Lower leg skin (tissue), 4 donors: Measurements from ENCODE around the gene ZNF90. TPM values are rescaled to one million over a fixed set of nuclear protein-coding genes. Genes with fewer than 3 reads are reported as not detected.
"Not testable (repeated sequence)": the region's sequence is repeated elsewhere in the genome, so short reads cannot be mapped to it uniquely, and the experiment has no call there.

Source experiments
- DNase-seq, 2 donors: peaks; one replicate each; pipeline ENCODE4 v3.0.0-alpha.2; 2019; ENCODE audit warnings: low spot score in 2 of 2
- H3K4me3 ChIP-seq: fragments of 200-600 bp; sonication (generic); 2 replicates; pipeline ENCODE4 v1.5.1; 2017; ENCODE audit warnings: mild to moderate bottlenecking, low read depth; ENCODE audit not compliant: poor library complexity, severe bottlenecking
- CTCF ChIP-seq, 3 donors: fragments of 450-650 bp; IDR thresholded peaks; one replicate each; pipeline ENCODE4 v1.5.1; 2016; ENCODE audit warnings: antibody characterized with exemption in 3 of 3, mild to moderate bottlenecking in 3 of 3, moderate library complexity in 2 of 3
- POLR2A ChIP-seq, 2 donors: fragments of 450-650 bp; IDR thresholded peaks; one replicate each; pipeline ENCODE4 v1.6.1; 2016 to 2017; ENCODE audit warnings: antibody characterized with exemption in 2 of 2, mild to moderate bottlenecking in 1 of 2, moderate library complexity in 1 of 2
- WGBS, 2 donors: methylation state at CpG; one replicate each; pipeline ENCODE4 v1.1.5; 2018; 5-methylcytosine and 5-hydroxymethylcytosine counted together
- intact Hi-C: fragments of 100-400 bp; cut with DNase I; formaldehyde crosslinking; loops from one replicate; pipeline ENCODE4 v1.15.0; 2023; ENCODE audit warnings: low total_unique reads
- total RNA-seq, 4 donors: library from RNA; depleted of rRNA; stranded (reverse); fragments of >200 nt; gene quantifications; one replicate each; pipeline ENCODE4 v1.1.0, GENCODE V29; 2016

ZNF90 gene
- total RNA-seq, 4 donors from 2014 or later, result 1.6 to 5.5 (median 1.8) TPM

DNA sequence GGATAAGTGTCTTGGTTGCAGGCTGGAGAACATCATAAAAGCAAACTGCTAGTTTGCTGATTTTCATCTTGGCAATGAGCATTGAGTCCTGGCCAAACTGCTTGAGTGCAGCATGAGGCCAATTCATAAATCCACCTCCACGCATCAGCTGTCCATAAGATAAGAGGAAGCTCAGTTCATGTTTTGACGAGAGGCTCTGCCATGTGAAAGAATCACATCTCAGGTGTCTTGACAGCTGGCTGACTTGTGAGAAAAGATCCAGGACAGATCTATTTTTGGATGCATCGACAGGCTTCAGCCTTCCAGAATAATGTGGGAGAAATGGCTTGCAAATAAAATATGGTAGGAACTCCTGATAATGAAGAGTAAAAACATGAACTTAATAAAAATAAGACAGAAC is 33.1 kb upstream of the ZNF90 start:
- DNase-seq, result no peak
- 39 to 53% methylated on average over 3 of the region's 3 CpGs for WGBS, 2 donors
- intact Hi-C loops, result no loop called here
- no peak for TF ChIP-seq CTCF (IDR thresholded peaks at IDR 0.05)
- TF ChIP-seq POLR2A (IDR thresholded peaks at IDR 0.05), result no peak
- H3K4me3 ChIP-seq, result no peak overlapping the region

- H3K4me3 ChIP-seq, intact Hi-C loops, DNase-seq: not testable (repeated sequence)
- WGBS, 2 donors, result 28 to 37% methylated on average over 5 of the region's 5 CpGs
These were observed 32.1 kb upstream of the ZNF90 start for GRCh38 chr19:20045742-20046141.

- WGBS, 2 donors, result 1% methylated on average over 27 to 29 of the region's 43 CpGs
- H3K4me3 ChIP-seq, result peak overlapping the region; percentile 40
- no peak for TF ChIP-seq CTCF (IDR thresholded peaks at IDR 0.05)
- no peak for TF ChIP-seq POLR2A (IDR thresholded peaks at IDR 0.05)
- peak; percentile 95 to 97 for DNase-seq
- intact Hi-C loops, result no loop called here
These were observed 25.7 kb upstream of the ZNF90 start for GRCh38 chr19:20051841-20052768.

- H3K4me3 ChIP-seq, intact Hi-C loops, DNase-seq: not testable (repeated sequence)
These were observed 19.1 kb upstream of the ZNF90 start for GRCh38 chr19:20058738-20059137.

GRCh38 chr19:20060282-20060681 is 17.5 kb upstream of the ZNF90 start:
- 70 to 71% methylated on average over 1 of the region's 1 CpG for WGBS, 2 donors
- no peak for TF ChIP-seq CTCF (IDR thresholded peaks at IDR 0.05)
- TF ChIP-seq POLR2A (IDR thresholded peaks at IDR 0.05), result no peak
- no peak overlapping the region for H3K4me3 ChIP-seq
- intact Hi-C loops, result no loop called here
- DNase-seq, result no peak

- DNase-seq, result no peak
- WGBS, 2 donors, result 39 to 43% methylated on average over 3 of the region's 3 CpGs
- H3K4me3 ChIP-seq, result no peak overlapping the region
- TF ChIP-seq POLR2A (IDR thresholded peaks at IDR 0.05) (no peak), CTCF (IDR thresholded peaks at IDR 0.05) (no peak)
- intact Hi-C loops, result no loop called here
These were observed 10.9 kb upstream of the ZNF90 start for GRCh38 chr19:20066861-20067260.

GRCh38 chr19:20067943-20068342 is 9.9 kb upstream of the ZNF90 start:
- 12 to 15% methylated on average over 9 of the region's 9 CpGs for WGBS, 2 donors
- DNase-seq, result no peak
- no peak overlapping the region for H3K4me3 ChIP-seq
- intact Hi-C loops, result no loop called here
- TF ChIP-seq CTCF (IDR thresholded peaks at IDR 0.05) (no peak), POLR2A (IDR thresholded peaks at IDR 0.05) (no peak)

DNA sequence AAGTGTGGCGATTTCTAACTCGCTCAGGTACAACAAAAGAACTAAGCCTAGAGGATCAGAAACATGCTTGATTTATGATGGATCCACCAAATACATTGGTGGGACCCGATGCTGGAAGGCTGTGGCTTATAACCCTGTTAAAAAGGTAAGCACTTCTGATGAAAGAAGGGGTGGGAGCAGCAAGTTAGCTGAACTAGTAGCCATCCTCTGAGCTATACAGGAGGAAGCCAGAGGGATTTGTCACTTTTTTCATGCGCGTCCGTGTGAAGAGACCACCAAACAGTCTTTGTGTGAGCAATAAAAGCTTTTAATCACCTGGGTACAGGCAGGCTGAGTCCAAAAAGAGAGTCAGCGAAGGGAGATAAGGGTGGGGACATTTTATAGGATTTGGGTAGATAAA is 9.2 kb upstream of the ZNF90 start:
- DNase-seq, result not testable (repeated sequence)
- 26 to 38% methylated on average over 7 of the region's 7 CpGs for WGBS, 2 donors

More for the DNA sequence above, 9.2 kb upstream of the ZNF90 start:
- H3K4me3 ChIP-seq, intact Hi-C loops: not testable (repeated sequence)
